GM12865 (cell line): ENCODE measurements around the gene PACSIN3.

ENCODE experiments used
- DNase-seq: peaks from one replicate; pipeline ENCODE4 v3.0.0; 2010; ENCODE audit warnings: low read depth
- H3K4me3 ChIP-seq: 2 replicates; pipeline ENCODE4 v1.5.1; 2011; ENCODE audit warnings: mild to moderate bottlenecking, low read depth, low read length, control low read depth
- CTCF ChIP-seq: IDR thresholded peaks from 2 replicates; pipeline ENCODE4 v1.5.1; 2011; ENCODE audit warnings: low read length, control low read depth, low read depth, inconsistent platforms; ENCODE audit not compliant: insufficient read depth; ENCODE audit errors: missing control alignments

PACSIN3 gene

GRCh38 chr11:47154616-47155570, 31.3 kb downstream of the PACSIN3 start:
- no peak overlapping the region for H3K4me3 ChIP-seq
- peak; percentile 27 for DNase-seq
- no peak for TF ChIP-seq CTCF

- peak; percentile 70 for DNase-seq
- TF ChIP-seq CTCF = peak; percentile 98
- no peak overlapping the region for H3K4me3 ChIP-seq
Observed at GRCh38 chr11:47152953-47153950, 33.0 kb downstream of the PACSIN3 start.

GRCh38 chr11:47152126-47152952, 33.9 kb downstream of the PACSIN3 start:
- H3K4me3 ChIP-seq = no peak overlapping the region
- no peak for DNase-seq
- TF ChIP-seq CTCF = no peak

- no peak overlapping the region for H3K4me3 ChIP-seq
- TF ChIP-seq CTCF = no peak
- no peak for DNase-seq
Observed at GRCh38 chr11:47149782-47150181, 36.5 kb downstream of the PACSIN3 start.

GRCh38 chr11:47148903-47149531, 37.2 kb downstream of the PACSIN3 start:
- TF ChIP-seq CTCF = no peak
- H3K4me3 ChIP-seq = no peak overlapping the region
- DNase-seq = no peak

- no peak overlapping the region for H3K4me3 ChIP-seq
- TF ChIP-seq CTCF = no peak
- DNase-seq = no peak
Observed at GRCh38 chr11:47148270-47148669, 38.0 kb downstream of the PACSIN3 start.
